GM18517 (cell line): Measurements from ENCODE around the gene SLF1.
A peak's percentile ranks its signal among the peaks of the same experiment; 100 is the strongest.

Experiments
- ATAC-seq: cut with Tn5 transposase; IDR thresholded peaks from one replicate; pipeline ENCODE4 v1.9.1; 2021; ENCODE audit warnings: mild to moderate bottlenecking, moderate library complexity; ENCODE audit not compliant: unreplicated experiment

SLF1 gene

DNA sequence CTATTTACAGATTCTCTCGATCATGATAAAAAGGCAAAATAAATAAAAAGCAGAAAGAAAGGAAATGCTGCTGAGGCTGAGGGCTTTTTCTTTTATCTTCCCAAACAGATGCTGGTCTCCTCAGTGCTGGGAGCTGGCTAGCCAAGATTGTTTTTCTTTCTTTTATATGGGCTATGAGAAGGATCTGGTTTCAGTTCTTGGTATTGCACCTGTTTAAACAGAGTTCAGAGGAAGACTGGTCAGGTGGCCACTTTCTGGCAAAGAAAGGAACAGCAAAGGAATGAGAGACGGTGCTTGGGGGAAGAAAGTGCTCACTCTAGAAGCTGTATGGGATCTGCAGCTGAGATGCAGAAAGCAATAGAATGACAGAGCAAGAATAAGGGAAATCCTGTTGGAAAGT lies 88.9 kb downstream of the SLF1 start:
- ATAC-seq = peak; percentile 51

DNA sequence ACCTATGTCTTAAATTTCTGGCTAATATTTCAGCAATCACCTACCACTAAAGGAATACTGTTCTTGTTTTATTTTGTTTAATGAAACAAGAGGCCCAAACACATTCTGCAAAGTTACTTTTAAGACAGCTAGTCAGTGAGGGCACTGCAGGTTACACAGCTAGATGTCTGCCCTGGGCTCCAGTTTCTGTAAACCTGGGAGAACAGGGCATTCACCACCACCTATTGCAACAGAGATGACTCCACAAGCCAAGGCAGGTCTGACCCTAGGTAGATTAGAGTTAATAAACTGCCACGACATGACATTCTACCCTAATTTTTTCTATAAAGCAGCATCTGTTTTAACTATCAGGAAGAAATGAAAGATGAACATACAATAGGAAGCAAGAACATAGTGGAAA lies 90.8 kb downstream of the SLF1 start:
- no peak for ATAC-seq

DNA sequence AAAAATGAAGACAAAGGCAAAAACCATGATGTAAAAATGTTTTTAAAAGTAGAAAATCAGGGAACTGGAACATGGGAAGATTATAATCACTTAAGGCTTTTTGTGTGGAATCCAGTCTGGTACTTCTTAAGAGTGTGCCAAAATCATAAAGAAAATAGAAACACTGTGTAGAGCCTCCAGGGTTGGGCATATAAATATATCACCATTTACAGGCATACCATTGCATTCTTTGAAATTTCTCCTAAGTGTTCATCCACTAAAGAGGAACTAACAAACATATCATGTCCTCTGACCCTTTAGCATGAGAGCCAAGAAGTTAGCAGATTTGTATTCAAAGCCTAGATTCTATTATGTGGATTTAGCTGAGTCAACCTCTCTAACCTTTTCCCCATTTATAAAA lies 93.3 kb downstream of the SLF1 start:
- ATAC-seq = no peak

DNA sequence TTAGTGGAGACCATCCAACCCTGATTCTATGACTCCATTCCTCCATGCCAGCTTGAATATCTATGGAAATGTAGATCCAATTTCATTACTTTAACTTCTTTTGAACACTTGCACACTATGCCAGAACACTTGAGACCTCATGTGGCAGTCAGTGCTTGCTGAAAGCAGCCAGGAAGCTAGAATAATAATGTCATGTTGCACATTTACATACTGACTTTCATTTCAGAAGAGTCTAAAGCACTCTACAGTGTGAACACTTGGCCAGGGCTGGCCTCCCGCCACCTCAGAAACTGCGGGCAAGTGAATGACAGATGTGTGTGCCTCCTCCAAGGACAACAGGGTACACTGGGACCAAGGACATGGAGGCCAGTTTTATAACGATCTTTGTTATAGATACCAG lies 97.3 kb downstream of the SLF1 start:
- ATAC-seq = no peak

DNA sequence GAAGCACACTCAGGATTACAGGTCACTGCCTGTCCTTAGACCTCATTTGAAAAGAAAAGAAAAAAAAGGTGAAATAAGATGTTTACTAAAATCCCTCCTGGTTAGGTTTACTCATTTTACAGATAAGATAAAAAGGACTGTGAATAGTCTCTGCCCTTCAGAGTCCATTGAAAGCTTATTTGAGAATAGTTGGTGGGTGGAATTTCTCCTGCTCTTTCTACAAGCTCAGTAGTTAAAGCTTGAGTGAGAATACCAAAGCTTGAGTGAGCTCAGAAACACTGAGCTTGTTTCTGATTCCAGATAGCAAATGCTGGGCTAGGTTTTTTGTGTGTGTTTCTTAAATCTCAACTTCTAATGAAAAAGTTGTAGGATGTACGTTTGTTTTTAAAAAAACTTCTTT lies 106.7 kb downstream of the SLF1 start:
- no peak for ATAC-seq

DNA sequence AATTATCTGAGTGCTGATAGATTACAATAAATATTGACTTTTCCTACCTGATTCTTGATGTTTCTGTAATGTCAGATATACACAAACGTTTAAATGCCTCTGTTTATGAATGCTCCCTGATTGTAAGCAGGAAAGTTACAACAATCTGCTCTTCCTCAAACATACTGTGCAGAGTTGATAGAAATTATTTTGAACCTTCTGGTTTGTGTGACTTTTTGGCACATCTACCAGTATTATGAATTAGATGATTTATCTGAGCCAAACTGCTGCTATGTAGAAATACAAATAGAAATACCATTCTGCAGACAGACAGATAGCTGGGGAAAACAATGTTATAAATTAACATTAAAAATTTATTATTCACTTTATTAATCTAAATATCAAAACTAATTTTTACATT lies 113.0 kb downstream of the SLF1 start:
- no peak for ATAC-seq

DNA sequence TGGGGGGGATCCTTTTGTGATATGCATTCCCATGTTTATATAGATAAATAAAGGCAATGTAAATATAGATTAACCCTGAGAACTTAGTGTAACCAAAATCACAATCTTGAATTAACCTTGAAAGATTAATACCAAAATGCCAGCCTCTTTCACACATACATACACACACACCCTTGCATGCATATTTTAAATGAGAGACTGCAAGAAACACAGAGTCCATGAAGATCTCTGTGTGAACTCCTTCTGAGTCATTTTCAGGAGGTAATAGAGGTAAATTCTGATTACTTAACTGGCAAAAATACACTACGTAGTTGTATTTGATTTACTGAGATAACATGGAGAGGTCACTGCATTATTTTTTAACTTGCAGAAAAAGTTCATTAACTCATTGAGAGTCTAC lies 118.0 kb downstream of the SLF1 start:
- ATAC-seq = no peak

DNA sequence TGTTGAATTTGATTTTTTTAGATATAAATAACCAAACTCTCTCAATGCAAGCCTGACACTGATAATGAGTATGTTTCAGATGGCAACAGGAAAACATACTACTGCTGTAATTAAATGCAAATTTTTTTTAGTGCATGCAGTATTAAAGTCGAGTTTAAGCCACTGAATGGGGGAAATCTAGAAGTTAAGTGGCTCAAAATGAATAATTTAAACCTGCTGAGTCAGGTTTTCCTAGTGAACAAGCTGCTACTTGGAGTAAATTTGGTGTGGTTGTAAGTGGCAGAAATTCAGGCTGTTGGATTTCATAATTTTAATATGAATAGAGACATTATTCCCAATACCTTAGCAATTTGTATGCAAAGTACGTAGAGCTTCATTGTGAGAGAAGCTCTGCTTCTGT lies 121.8 kb downstream of the SLF1 start:
- no peak for ATAC-seq

DNA sequence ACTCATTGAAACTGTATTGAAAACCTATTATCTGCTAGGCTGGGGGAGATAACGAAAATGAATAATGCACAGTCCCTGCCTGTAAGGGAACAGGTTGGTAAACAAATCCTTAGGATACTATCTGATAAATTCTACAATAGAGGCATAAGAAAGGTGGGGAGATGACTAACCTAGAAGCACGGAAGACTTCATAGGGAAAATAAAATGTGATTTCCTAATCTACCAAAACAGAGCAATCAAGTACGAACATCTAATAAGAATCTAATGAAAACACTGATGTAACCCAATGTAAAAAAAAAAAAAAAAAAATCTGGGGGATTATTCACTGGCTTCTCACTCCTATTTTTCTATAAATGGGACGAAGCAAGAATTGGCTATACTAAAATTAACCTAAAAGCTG lies 124.4 kb downstream of the SLF1 start:
- no peak for ATAC-seq

DNA sequence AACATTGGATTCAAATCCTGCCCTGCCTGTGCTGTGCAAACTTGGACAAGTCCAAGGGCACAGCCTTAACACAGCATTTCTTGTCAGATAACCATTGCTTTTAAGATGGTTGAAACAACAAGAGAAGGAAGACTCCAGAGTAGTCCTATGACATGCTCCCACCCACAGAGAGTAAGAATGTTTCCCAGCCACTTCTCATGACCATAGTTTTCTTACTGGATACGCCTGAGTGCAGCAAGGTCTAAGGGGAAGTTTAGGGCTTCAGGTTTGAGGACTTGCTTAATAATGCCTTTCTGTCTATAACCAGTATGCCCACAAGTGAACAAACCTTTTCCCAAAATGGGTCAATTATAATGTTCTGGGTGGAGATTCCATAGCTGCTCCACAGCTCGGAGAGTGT lies 126.4 kb downstream of the SLF1 start:
- ATAC-seq = no peak

DNA sequence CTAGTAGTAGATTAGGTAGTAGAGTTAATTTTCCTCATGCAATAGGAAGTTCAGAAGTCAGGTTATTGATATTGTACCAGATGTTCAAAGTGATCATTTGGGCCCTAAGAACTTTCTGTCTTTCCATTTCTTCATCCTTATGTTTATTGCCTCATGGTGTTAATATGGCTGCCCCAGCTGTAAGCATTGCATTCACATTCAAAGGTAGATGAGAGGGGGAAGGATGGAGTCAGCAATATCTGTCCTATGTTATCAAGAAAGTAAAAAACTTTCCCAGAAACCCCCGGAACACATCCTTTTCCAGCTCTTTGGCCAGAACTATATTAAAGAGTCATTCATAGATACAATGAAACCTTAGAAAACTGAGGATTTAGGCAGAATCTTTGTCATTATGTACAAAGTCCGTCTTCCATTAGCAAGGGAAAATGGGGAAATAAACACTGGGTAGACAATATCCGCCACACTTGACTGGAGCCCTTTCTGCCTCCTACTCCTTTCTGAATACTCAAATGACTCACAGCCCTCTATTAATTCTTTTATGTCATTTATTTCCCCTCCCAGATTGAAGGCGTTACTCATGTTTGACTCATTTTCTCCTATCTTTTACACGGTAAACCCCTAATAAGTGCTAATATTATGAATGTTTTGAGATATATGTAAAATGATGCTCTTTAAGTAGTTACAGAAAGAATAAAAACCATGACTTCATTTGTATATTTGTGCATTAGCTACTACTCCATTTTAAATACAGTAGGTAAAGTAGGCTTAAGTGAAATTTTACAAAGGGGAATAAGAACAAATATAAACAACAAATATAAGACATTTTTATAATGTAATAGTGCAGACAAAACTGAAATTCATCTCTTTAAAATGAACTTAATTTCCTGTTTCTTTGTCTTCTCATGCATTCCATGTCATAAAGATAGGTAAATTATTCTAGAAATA lies 127.6 kb downstream of the SLF1 start:
- ATAC-seq = peak; percentile 91

DNA sequence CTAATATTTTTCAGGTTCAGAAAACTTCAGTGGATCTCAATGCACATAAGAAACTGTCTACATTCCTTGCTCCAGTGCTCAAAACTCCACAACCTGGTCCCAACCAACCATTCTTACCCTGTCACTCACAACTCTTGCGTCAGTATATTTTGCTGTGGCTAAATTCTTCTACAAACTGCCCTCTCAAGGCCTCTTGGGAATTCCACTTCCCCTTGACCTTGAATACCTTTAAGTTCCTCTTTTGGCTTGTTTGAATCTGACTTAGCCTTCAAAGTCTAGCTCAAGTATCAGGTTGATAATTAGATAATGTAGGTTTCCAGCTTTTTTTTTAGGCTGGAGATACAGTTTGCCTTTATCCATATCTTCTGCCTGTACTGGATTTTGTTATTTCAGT lies 128.3 kb downstream of the SLF1 start:
- peak; percentile 51 for ATAC-seq
